CD14-positive monocyte (primary cell): ENCODE data around the gene EDN2. TPM values are rescaled to one million over a fixed set of nuclear protein-coding genes. Genes with fewer than 3 reads are reported as not detected.
A peak's percentile ranks its signal among the peaks of the same experiment; 100 is the strongest.

Source experiments
- DNase-seq, 3 donors: peaks; one replicate each; pipeline ENCODE4 v3.0.0-alpha.2; 2011 to 2022
- H2AFZ ChIP-seq: 2 replicates; pipeline ENCODE4 v1.6.0; 2012; ENCODE audit warnings: mild to moderate bottlenecking, low read depth, low read length, inconsistent platforms; ENCODE audit not compliant: insufficient read depth, poor library complexity, severe bottlenecking
- H3K27ac ChIP-seq, 2 donors: 1 replicate in 1 of 2; 2 replicates in 1 of 2; pipeline ENCODE4 v1.5.1; 2012 to 2013; ENCODE audit warnings: low read length in 2 of 2, control low read depth in 1 of 2, inconsistent platforms in 1 of 2, low read depth in 1 of 2, mild to moderate bottlenecking in 1 of 2
- H3K27me3 ChIP-seq, 2 donors: one replicate each; pipeline versions ENCODE4 v1.6.0 to v1.6.1; 2011 to 2013; ENCODE audit warnings: low read length in 2 of 2; ENCODE audit not compliant: control insufficient read depth in 2 of 2, insufficient read depth in 2 of 2
- H3K36me3 ChIP-seq, 2 donors: replicated peaks in 1 of 2; 1 replicate in 1 of 2; 2 replicates in 1 of 2; pipeline versions ENCODE4 v1.5.1 to v1.6.1; 2012 to 2013; ENCODE audit warnings: low read length in 2 of 2, control low read depth in 1 of 2, inconsistent platforms in 1 of 2, mild to moderate bottlenecking in 1 of 2; ENCODE audit not compliant: insufficient read depth in 2 of 2, control insufficient read depth in 1 of 2
- H3K4me1 ChIP-seq, 2 donors: 1 replicate in 1 of 2; 2 replicates in 1 of 2; pipeline versions ENCODE4 v1.5.1 to v1.6.1; 2012 to 2013; ENCODE audit warnings: low read length in 2 of 2, control low read depth in 1 of 2, inconsistent platforms in 1 of 2, mild to moderate bottlenecking in 1 of 2, moderate library complexity in 1 of 2; ENCODE audit not compliant: insufficient read depth in 2 of 2, control insufficient read depth in 1 of 2
- H3K4me2 ChIP-seq: replicated peaks from 2 replicates; pipeline ENCODE3; 2012; ENCODE audit warnings: low read length, moderate library complexity, mild to moderate bottlenecking; ENCODE audit not compliant: poor library complexity, severe bottlenecking; ENCODE audit errors: extremely low read depth
- H3K4me3 ChIP-seq, 3 experiments: fragments of 200-600 bp in 1 of 3; sonication (generic) in 1 of 3; replicated peaks in 1 of 3; 1 replicate in 2 of 3; 2 replicates in 1 of 3; pipeline ENCODE4 v1.5.1; 2011 to 2013; ENCODE audit warnings: low read length in 3 of 3, mild to moderate bottlenecking in 3 of 3, control low read depth in 2 of 3, low read depth in 2 of 3, inconsistent platforms in 1 of 3, moderate library complexity in 1 of 3
- H3K79me2 ChIP-seq: 2 replicates; pipeline ENCODE4 v1.6.0; 2012; ENCODE audit warnings: mild to moderate bottlenecking, control low read depth, inconsistent platforms, low read length, moderate library complexity; ENCODE audit not compliant: insufficient read depth
- H3K9ac ChIP-seq: 2 replicates; pipeline ENCODE4 v1.6.0; 2017; ENCODE audit warnings: low read length, mild to moderate bottlenecking; ENCODE audit not compliant: insufficient read depth, poor library complexity, severe bottlenecking
- H3K9me3 ChIP-seq, 2 donors: replicated peaks in 1 of 2; 1 replicate in 1 of 2; 2 replicates in 1 of 2; pipeline versions ENCODE4 v1.5.1 to v1.6.1; 2012 to 2013; ENCODE audit warnings: low read length in 2 of 2, control low read depth in 1 of 2; ENCODE audit not compliant: control insufficient read depth in 1 of 2, insufficient read depth in 1 of 2
- H4K20me1 ChIP-seq: 2 replicates; pipeline ENCODE4 v1.6.0; 2012; ENCODE audit warnings: mild to moderate bottlenecking, low read length, control low read depth, moderate library complexity; ENCODE audit not compliant: insufficient read depth
- H3K27ac Mint-ChIP-seq, 7 donors: one replicate each; pipeline ENCODE4 v1.8.0; 2020; ENCODE audit warnings: mild to moderate bottlenecking in 7 of 7, mixed read lengths in 7 of 7, moderate library complexity in 6 of 7, inconsistent platforms in 2 of 7
- H3K27me3 Mint-ChIP-seq, 3 donors: one replicate each; pipeline ENCODE4 v1.8.0; 2021 to 2022; ENCODE audit warnings: low read depth in 3 of 3, mild to moderate bottlenecking in 3 of 3, mixed read lengths in 3 of 3, moderate library complexity in 3 of 3, inconsistent platforms in 1 of 3
- H3K36me3 Mint-ChIP-seq, 2 donors: one replicate each; pipeline ENCODE4 v1.8.0; 2020; ENCODE audit warnings: mixed read lengths in 2 of 2, inconsistent platforms in 1 of 2, mild to moderate bottlenecking in 1 of 2
- H3K4me1 Mint-ChIP-seq: one replicate; pipeline ENCODE4 v1.8.0; 2020; ENCODE audit warnings: mild to moderate bottlenecking, mixed read lengths
- H3K4me3 Mint-ChIP-seq, 2 donors: one replicate each; pipeline ENCODE4 v1.8.0; 2020; ENCODE audit warnings: mild to moderate bottlenecking in 2 of 2, mixed read lengths in 2 of 2, moderate library complexity in 1 of 2
- H3K9me3 Mint-ChIP-seq, 7 donors: one replicate each; pipeline ENCODE4 v1.8.0; 2020 to 2022; ENCODE audit warnings: mixed read lengths in 7 of 7, mild to moderate bottlenecking in 6 of 7, moderate library complexity in 6 of 7, inconsistent platforms in 2 of 7
- WGBS: methylation state at CpG from one replicate; pipeline ENCODE4 v1.1.5; 2013; ENCODE audit warnings: missing lambda C conversion rate; ENCODE audit not compliant: insufficient coverage; 5-methylcytosine and 5-hydroxymethylcytosine counted together
- intact Hi-C, 2 donors: fragments of 100-400 bp; cut with micrococcal nuclease; formaldehyde crosslinking; loops; one replicate each; pipeline versions ENCODE4 v1.15.0 to v1.15.1; 2023
- polyA plus RNA-seq, 3 donors: library from polyadenylated mRNA; depleted of rRNA in 1 of 3; unstranded in 2 of 3; stranded (reverse) in 1 of 3; fragments of 300-500 nt in 2 of 3; fragments of >200 nt in 1 of 3; fragmentation: Illumina TruSeq in 2 of 3; gene quantifications; 1 replicate in 2 of 3; 2 replicates in 1 of 3; pipeline ENCODE4 v1.2.3, GENCODE V29; 2012 to 2021
- TF ChIP-seq, protein P1 (sequence below): fragments of 200-600 bp; IDR thresholded peaks from one replicate; pipeline ENCODE4 v1.8.0; 2022; ENCODE audit warnings: antibody characterized with exemption, mild to moderate bottlenecking

EDN2 gene
- polyA plus RNA-seq, 3 donors = not detected

DNA sequence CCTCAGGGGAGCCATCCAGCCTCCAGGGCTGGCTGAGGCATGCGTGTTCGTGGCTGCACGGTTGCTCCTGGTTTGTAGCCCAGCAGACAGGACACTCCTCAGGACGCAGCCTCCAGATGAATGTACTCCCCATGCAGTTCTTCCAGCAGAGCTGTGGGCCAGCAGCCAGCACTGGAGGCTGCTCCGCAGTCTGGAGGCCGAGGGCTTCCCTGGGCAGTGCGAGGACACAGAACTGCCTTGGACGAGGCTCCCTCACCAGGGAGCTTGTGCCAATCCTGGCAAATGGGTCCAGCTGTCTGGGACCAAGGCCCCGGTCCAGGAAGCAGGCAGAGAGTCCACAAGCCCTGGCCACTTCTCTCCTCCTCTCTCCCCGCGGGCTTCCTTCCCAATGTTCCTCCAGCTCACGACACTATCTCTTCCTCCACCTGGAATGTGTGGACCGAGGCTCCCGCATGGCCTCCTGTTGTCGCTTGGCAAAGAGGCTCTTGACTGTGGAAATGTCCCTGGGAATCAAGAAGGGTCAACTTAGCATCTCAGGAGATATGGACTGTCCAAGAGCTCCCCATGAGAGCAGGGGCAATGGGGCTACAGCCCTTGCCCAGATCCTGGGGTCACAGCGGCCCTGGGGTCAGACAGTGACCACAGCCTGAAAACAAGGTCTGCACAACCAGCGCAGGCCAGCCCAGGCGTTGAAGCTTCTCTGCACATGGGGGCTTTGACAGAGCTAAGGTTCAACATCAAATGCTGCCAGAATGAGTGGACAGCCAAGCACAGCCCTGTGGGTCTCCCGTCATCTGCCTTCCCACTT, 5.3 kb downstream of the EDN2 start:
- no peak overlapping the region for H2AFZ ChIP-seq
- H3K4me1 ChIP-seq = no peaks in the 10 kb centered on the region
- Mint-ChIP-seq H3K36me3 (no peaks in the 10 kb centered on the region), H3K27ac (peak overlapping the region in 1 of 7 donors; percentile 50), H3K27me3 (peaks cover 6 to 10% (median 6%) of the 10 kb centered on the region in 3 donors), H3K4me1 (no peaks in the 10 kb centered on the region), H3K4me3 (no peak overlapping the region), H3K9me3 (no peaks in the 10 kb centered on the region)
- H3K4me2 ChIP-seq = no peak overlapping the region
- H3K27ac ChIP-seq = no peak overlapping the region
- H3K9me3 ChIP-seq = no peaks in the 10 kb centered on the region
- H3K4me3 ChIP-seq = no peak overlapping the region
- intact Hi-C loops = no loop called here
- H4K20me1 ChIP-seq = no peaks in the 10 kb centered on the region
- no peak for DNase-seq
- H3K9ac ChIP-seq = no peak overlapping the region
- 89% methylated on average over 16 of the region's 19 CpGs for WGBS
- no peaks in the 10 kb centered on the region for H3K27me3 ChIP-seq
- TF ChIP-seq, protein P1, sequence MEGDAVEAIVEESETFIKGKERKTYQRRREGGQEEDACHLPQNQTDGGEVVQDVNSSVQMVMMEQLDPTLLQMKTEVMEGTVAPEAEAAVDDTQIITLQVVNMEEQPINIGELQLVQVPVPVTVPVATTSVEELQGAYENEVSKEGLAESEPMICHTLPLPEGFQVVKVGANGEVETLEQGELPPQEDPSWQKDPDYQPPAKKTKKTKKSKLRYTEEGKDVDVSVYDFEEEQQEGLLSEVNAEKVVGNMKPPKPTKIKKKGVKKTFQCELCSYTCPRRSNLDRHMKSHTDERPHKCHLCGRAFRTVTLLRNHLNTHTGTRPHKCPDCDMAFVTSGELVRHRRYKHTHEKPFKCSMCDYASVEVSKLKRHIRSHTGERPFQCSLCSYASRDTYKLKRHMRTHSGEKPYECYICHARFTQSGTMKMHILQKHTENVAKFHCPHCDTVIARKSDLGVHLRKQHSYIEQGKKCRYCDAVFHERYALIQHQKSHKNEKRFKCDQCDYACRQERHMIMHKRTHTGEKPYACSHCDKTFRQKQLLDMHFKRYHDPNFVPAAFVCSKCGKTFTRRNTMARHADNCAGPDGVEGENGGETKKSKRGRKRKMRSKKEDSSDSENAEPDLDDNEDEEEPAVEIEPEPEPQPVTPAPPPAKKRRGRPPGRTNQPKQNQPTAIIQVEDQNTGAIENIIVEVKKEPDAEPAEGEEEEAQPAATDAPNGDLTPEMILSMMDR = no peak
- no peaks in the 10 kb centered on the region for H3K79me2 ChIP-seq
- H3K36me3 ChIP-seq = no peaks in the 10 kb centered on the region

DNA sequence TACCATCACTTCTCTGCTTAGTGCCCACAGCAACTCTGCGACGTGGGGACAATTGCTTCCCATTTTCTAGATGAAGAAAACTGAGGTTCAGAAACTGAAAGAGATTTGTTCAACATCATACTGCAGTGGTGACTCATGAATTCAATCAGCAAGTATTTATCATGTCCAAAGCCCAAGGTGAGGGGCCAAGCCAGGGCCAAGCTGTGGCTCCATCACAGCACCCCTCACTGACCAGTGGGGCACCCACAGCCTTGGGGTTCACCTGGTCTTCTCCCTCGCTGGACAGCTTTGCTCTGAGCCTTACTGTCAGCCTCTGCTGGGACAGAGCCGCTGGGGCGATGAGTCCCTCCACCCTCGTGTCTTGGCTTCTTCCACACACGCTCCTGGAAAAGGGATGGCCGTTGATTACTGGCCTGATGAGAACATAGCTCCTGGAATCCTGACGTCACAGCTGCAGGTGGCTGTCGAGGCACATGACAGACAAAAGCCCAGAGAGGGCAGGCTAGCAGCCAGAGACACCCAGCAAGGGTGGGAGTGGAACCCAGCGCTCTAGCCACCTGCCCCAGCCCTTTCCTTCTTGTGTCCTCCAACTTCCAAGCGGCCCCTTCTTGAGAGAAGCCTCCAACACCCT, 6.2 kb downstream of the EDN2 start:
- no peaks in the 10 kb centered on the region for H3K4me1 ChIP-seq
- no peaks in the 10 kb centered on the region for H3K4me1 Mint-ChIP-seq
- no peaks in the 10 kb centered on the region for H3K79me2 ChIP-seq

More for the DNA sequence above, 6.2 kb downstream of the EDN2 start:
- Histone ChIP-seq H3K27ac (no peak overlapping the region), H3K9ac (no peak overlapping the region), H4K20me1 (no peaks in the 10 kb centered on the region), H2AFZ (no peak overlapping the region), H3K9me3 (no peaks in the 10 kb centered on the region), H3K4me3 (no peak overlapping the region), H3K4me2 (no peak overlapping the region), H3K27me3 (no peaks in the 10 kb centered on the region), H3K36me3 (no peaks in the 10 kb centered on the region)
- 93% methylated on average over 9 of the region's 12 CpGs for WGBS
- Mint-ChIP-seq H3K4me3 (no peak overlapping the region), H3K36me3 (no peaks in the 10 kb centered on the region), H3K9me3 (no peaks in the 10 kb centered on the region), H3K27ac (peak overlapping the region in 1 of 7 donors; percentile 54), H3K27me3 (peaks cover 4 to 5% (median 5%) of the 10 kb centered on the region in 3 donors)
- intact Hi-C loops = no loop called here
- TF ChIP-seq, protein P1 = no peak
- no peak for DNase-seq
